PFSK-1 (cell line): Measurements from ENCODE around the gene FGGY.

Source experiments
- POLR2AphosphoS5 ChIP-seq: IDR thresholded peaks from 2 replicates; pipeline ENCODE4 v1.6.1; 2012; ENCODE audit warnings: low read depth, mild to moderate bottlenecking, control low read depth, low read length, moderate library complexity
- SIN3A ChIP-seq: IDR thresholded peaks from 2 replicates; pipeline ENCODE4 v1.6.1; 2012; ENCODE audit warnings: mild to moderate bottlenecking, low read length, moderate library complexity, borderline replicate concordance; ENCODE audit not compliant: insufficient read depth
- TAF1 ChIP-seq: IDR thresholded peaks from 2 replicates; pipeline ENCODE4 v1.6.1; 2012; ENCODE audit warnings: low read length, control low read depth, borderline replicate concordance; ENCODE audit not compliant: insufficient read depth
- TF ChIP-seq, protein P1 (sequence below), 2 experiments: IDR thresholded peaks; 2 replicates each; pipeline versions ENCODE4 v1.6.1 to v1.8.0; 2011 to 2012; ENCODE audit warnings: low read depth in 2 of 2, low read length in 2 of 2, control low read depth in 1 of 2, inconsistent platforms in 1 of 2, mild to moderate bottlenecking in 1 of 2, moderate library complexity in 1 of 2; ENCODE audit not compliant: insufficient read depth in 1 of 2

DNA sequence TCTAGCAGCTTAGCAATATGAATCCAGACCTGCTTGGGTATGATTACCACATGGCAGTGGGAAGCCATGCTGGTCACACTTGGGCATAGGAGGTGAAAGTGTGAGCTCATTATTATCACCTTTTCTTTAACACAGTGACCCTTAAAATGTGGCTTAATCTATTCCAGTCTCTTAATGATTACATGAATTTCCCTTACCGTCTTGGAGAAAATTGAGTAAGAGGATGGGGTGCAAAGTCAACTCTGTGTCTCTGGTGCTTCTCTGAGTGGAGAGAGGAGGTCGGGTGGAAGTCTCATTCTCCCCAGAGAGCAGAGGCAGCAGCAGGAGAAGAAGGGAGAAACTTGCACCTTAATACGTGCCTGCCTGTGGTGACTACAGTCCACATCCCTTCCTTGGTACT, 91.3 kb downstream of the FGGY start:
- TF ChIP-seq SIN3A (no peak), TAF1 (no peak), POLR2AphosphoS5 (no peak)
- TF ChIP-seq, protein P1, sequence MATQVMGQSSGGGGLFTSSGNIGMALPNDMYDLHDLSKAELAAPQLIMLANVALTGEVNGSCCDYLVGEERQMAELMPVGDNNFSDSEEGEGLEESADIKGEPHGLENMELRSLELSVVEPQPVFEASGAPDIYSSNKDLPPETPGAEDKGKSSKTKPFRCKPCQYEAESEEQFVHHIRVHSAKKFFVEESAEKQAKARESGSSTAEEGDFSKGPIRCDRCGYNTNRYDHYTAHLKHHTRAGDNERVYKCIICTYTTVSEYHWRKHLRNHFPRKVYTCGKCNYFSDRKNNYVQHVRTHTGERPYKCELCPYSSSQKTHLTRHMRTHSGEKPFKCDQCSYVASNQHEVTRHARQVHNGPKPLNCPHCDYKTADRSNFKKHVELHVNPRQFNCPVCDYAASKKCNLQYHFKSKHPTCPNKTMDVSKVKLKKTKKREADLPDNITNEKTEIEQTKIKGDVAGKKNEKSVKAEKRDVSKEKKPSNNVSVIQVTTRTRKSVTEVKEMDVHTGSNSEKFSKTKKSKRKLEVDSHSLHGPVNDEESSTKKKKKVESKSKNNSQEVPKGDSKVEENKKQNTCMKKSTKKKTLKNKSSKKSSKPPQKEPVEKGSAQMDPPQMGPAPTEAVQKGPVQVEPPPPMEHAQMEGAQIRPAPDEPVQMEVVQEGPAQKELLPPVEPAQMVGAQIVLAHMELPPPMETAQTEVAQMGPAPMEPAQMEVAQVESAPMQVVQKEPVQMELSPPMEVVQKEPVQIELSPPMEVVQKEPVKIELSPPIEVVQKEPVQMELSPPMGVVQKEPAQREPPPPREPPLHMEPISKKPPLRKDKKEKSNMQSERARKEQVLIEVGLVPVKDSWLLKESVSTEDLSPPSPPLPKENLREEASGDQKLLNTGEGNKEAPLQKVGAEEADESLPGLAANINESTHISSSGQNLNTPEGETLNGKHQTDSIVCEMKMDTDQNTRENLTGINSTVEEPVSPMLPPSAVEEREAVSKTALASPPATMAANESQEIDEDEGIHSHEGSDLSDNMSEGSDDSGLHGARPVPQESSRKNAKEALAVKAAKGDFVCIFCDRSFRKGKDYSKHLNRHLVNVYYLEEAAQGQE (IDR thresholded peaks at IDR 0.05; ENCODE audit: insufficient read depth in 1 of 2, low read depth in 2 of 2, low read length in 2 of 2), result no peak
